Activated CD8-positive, alpha-beta T cell treated with anti-CD3 and anti-CD28 coated beads, Interleukin-2, amount 10 ng/mL, durations not matched to agents 7 days and 5 days (primary cell): Measurements from ENCODE around the gene STIM2. TPM values are rescaled to one million over a fixed set of nuclear protein-coding genes. Genes with fewer than 3 reads are reported as not detected.

Experiments used
- ATAC-seq: fragments of 150-1000 bp; cut with Tn5 transposase; one replicate; pipeline ENCODE4 v1.10.0; 2021; ENCODE audit warnings: moderate library complexity
- CTCF ChIA-PET: fragments of 350-600 bp; sonication (Branson Sonifier 250); formaldehyde crosslinking; loops from one replicate; lab custom pipeline; 2021; ENCODE audit warnings: antibody characterized with exemption; lab: Charles Lee
- POLR2A ChIA-PET: fragments of 350-600 bp; sonication (Branson Sonifier 250); formaldehyde crosslinking; loops from one replicate; lab custom pipeline; 2021; ENCODE audit warnings: antibody characterized with exemption; lab: Charles Lee
- DNase-seq: peaks from one replicate; pipeline ENCODE4 v3.0.0-alpha.2; 2020
- H3K27ac Mint-ChIP-seq: one replicate; pipeline ENCODE4 v1.8.0; 2021; ENCODE audit warnings: mild to moderate bottlenecking, mixed read lengths
- H3K27me3 Mint-ChIP-seq: one replicate; pipeline ENCODE4 v1.8.0; 2021; ENCODE audit warnings: low read depth, mixed read lengths
- H3K36me3 Mint-ChIP-seq: one replicate; pipeline ENCODE4 v1.8.0; 2021; ENCODE audit warnings: low read depth, mixed read lengths
- H3K4me1 Mint-ChIP-seq: one replicate; pipeline ENCODE4 v1.8.0; 2021; ENCODE audit warnings: low read depth, mixed read lengths
- H3K4me3 Mint-ChIP-seq: one replicate; pipeline ENCODE4 v1.8.0; 2021; ENCODE audit warnings: mild to moderate bottlenecking, mixed read lengths
- H3K9me3 Mint-ChIP-seq: one replicate; pipeline ENCODE4 v1.8.0; 2022; ENCODE audit warnings: mixed read lengths; ENCODE audit not compliant: insufficient read depth
- total RNA-seq, 2 experiments: library from RNA; stranded (reverse); gene quantifications; one replicate each; pipeline ENCODE4 v1.2.3, GENCODE V29; 2021

STIM2 gene
- total RNA-seq, 2 experiments from 2014 or later: 52.3 to 53.3 TPM

GRCh38 chr4:26859762-26860156 is 882 bp upstream of the STIM2 start:
- DNase-seq (no peak), ATAC-seq (no peak)
- ChIA-PET CTCF (interaction anchor here (1.0 to 3.9 kb wide), 11 partner anchors 14 to 276 kb away, joined by 3 to 39 read pairs (median 5); partner anchors contain the start of gene TBC1D19), POLR2A (interaction anchor here (1.0 to 3.7 kb wide), 10 partner anchors 15 to 276 kb away, joined by 3 to 125 read pairs (median 11); partner anchors contain the start of gene TBC1D19)
- peak overlapping the region; percentile 95 for H3K27ac Mint-ChIP-seq
- H3K27me3 Mint-ChIP-seq: no peaks in the 10 kb centered on the region
- H3K9me3 Mint-ChIP-seq: no peaks in the 10 kb centered on the region
- H3K4me3 Mint-ChIP-seq: peak overlapping the region; percentile 86
- peaks cover 46% of the 10 kb centered on the region for H3K4me1 Mint-ChIP-seq
- peaks cover 4% of the 10 kb centered on the region for H3K36me3 Mint-ChIP-seq

- no peaks in the 10 kb centered on the region for H3K9me3 Mint-ChIP-seq
- DNase-seq (peak; percentile 65), ATAC-seq (peak; percentile 19)
- CTCF ChIA-PET: interaction anchor here (0.9 to 3.9 kb wide), 11 partner anchors 12 to 277 kb away, joined by 3 to 39 read pairs (median 6); partner anchors contain the start of gene TBC1D19
- H3K4me1 Mint-ChIP-seq: peaks cover 55% of the 10 kb centered on the region
- H3K4me3 Mint-ChIP-seq: peak overlapping the region; percentile 86
- POLR2A ChIA-PET: interaction anchor here (0.6 to 3.7 kb wide), 20 partner anchors 9 to 1529 kb away, joined by 3 to 125 read pairs (median 4); partner anchors contain the start of gene TBC1D19
- H3K27ac Mint-ChIP-seq: peak overlapping the region; percentile 95
- H3K27me3 Mint-ChIP-seq: no peaks in the 10 kb centered on the region
- peaks cover 7% of the 10 kb centered on the region for H3K36me3 Mint-ChIP-seq
These were observed 337 bp downstream of the STIM2 start for GRCh38 chr4:26860922-26861433.

GRCh38 chr4:26861434-26862186 is 969 bp downstream of the STIM2 start:
- peak overlapping the region; percentile 92 for H3K27ac Mint-ChIP-seq
- ChIA-PET CTCF (interaction anchor here (0.9 to 3.9 kb wide), 8 partner anchors 12 to 149 kb away, joined by 4 to 39 read pairs (median 7); no protein-coding TSS in a partner anchor), POLR2A (interaction anchor here (0.6 to 3.7 kb wide), 18 partner anchors 9 to 1530 kb away, joined by 3 to 125 read pairs (median 4); partner anchors contain the start of gene TBC1D19)
- peaks cover 59% of the 10 kb centered on the region for H3K4me1 Mint-ChIP-seq
- H3K4me3 Mint-ChIP-seq: peak overlapping the region; percentile 86
- no peaks in the 10 kb centered on the region for H3K27me3 Mint-ChIP-seq
- peak; percentile 41 for ATAC-seq
- H3K36me3 Mint-ChIP-seq: peaks cover 10% of the 10 kb centered on the region
- peak; percentile 85 for DNase-seq
- H3K9me3 Mint-ChIP-seq: no peaks in the 10 kb centered on the region

- ChIA-PET CTCF (interaction anchor here (0.9 to 3.9 kb wide), 7 partner anchors 11 to 148 kb away, joined by 4 to 39 read pairs (median 6); no protein-coding TSS in a partner anchor), POLR2A (interaction anchor here (0.6 to 3.7 kb wide), 7 partner anchors 9 to 279 kb away, joined by 3 to 125 read pairs (median 9); partner anchors contain the start of gene TBC1D19)
- no peaks in the 10 kb centered on the region for H3K9me3 Mint-ChIP-seq
- H3K36me3 Mint-ChIP-seq: peaks cover 12% of the 10 kb centered on the region
- H3K27ac Mint-ChIP-seq: peak overlapping the region; percentile 54
- ATAC-seq (no peak), DNase-seq (no peak)
- peak overlapping the region; percentile 86 for H3K4me3 Mint-ChIP-seq
- H3K4me1 Mint-ChIP-seq: peaks cover 59% of the 10 kb centered on the region
- no peaks in the 10 kb centered on the region for H3K27me3 Mint-ChIP-seq
These were observed 1.8 kb downstream of the STIM2 start for GRCh38 chr4:26862381-26862915.

DNA sequence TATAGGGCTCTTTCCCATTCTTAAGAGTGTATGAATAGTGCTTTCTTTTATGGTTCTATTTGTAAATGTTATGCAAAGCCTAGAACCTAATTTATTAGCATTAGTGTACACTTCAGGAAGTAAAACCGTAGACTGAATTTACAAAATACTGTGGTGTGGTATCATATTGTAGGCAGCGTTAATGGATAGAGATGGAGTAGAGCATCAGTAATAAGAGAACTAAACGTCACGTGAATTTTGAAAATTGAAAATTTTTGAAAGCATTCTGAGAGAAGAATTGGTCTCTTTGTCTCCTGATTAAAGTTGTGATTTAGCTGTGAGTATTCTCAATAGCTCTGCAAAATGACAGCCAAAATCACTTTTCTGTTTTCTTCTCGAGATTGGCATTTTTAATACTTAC is 2.9 kb downstream of the STIM2 start:
- CTCF ChIA-PET: interaction anchor here (1.6 kb wide), 1 partner anchor 22 kb away, joined by 5 read pairs; no protein-coding TSS in a partner anchor

GRCh38 chr4:26864899-26865298 is 4.3 kb downstream of the STIM2 start:
- ChIA-PET POLR2A (interaction anchor here (1.0 to 1.2 kb wide), 2 partner anchors 9 to 20 kb away, joined by 3 read pairs; no protein-coding TSS in a partner anchor), CTCF (interaction anchor here (1.6 kb wide), 1 partner anchor 21 kb away, joined by 5 read pairs; no protein-coding TSS in a partner anchor)
- no peak overlapping the region for H3K4me3 Mint-ChIP-seq
- H3K27ac Mint-ChIP-seq: no peak overlapping the region
- no peak for DNase-seq
- ATAC-seq: no peak
- no peaks in the 10 kb centered on the region for H3K27me3 Mint-ChIP-seq
- H3K4me1 Mint-ChIP-seq: peaks cover 57% of the 10 kb centered on the region
- H3K36me3 Mint-ChIP-seq: peaks cover 17% of the 10 kb centered on the region
- no peaks in the 10 kb centered on the region for H3K9me3 Mint-ChIP-seq

More for the DNA sequence above, 2.9 kb downstream of the STIM2 start:
- no peak for ATAC-seq
- no peak for DNase-seq
- Mint-ChIP-seq H3K27ac (no peak overlapping the region), H3K9me3 (no peaks in the 10 kb centered on the region), H3K4me3 (peak overlapping the region; percentile 39), H3K27me3 (no peaks in the 10 kb centered on the region), H3K36me3 (peaks cover 12% of the 10 kb centered on the region), H3K4me1 (peaks cover 64% of the 10 kb centered on the region)
- POLR2A ChIA-PET: interaction anchor here (0.6 to 1.0 kb wide), 2 partner anchors 23 to 280 kb away, joined by 3 to 4 read pairs; partner anchors contain the start of gene TBC1D19

- peaks cover 64% of the 10 kb centered on the region for H3K4me1 Mint-ChIP-seq
- no peaks in the 10 kb centered on the region for H3K27me3 Mint-ChIP-seq
- no peak overlapping the region for H3K4me3 Mint-ChIP-seq
- peaks cover 25% of the 10 kb centered on the region for H3K36me3 Mint-ChIP-seq
- POLR2A ChIA-PET: interaction anchor here (0.5 to 1.4 kb wide), 4 partner anchors 18 to 109 kb away, joined by 3 to 4 read pairs (median 3); no protein-coding TSS in a partner anchor
- no peak overlapping the region for H3K27ac Mint-ChIP-seq
- CTCF ChIA-PET: interaction anchor here (1.1 to 2.1 kb wide), 4 partner anchors 13 to 135 kb away, joined by 3 to 7 read pairs (median 4); no protein-coding TSS in a partner anchor
- no peak for DNase-seq
- H3K9me3 Mint-ChIP-seq: no peaks in the 10 kb centered on the region
- no peak for ATAC-seq
These were observed 5.6 kb downstream of the STIM2 start for GRCh38 chr4:26866203-26866602.

DNA sequence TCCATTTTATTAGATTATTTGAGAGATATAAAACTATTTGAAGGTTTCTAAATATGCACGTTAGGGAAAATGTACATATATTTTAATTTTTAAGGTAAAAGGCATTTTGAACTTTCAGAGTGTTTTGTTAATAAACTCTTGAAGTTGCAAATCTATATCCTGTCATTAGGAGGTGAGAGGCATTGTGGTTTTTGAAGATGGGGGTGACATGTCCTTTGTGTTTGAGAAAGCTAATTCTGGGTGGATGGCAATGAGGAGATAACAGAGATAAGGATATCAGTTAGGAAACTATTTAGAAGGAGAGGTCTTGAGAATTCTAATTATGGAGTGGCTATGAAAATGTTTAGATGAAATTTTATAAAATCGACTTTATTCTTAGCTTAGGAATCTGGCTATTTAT is 6.1 kb downstream of the STIM2 start:
- H3K27me3 Mint-ChIP-seq: no peaks in the 10 kb centered on the region
- no peak overlapping the region for H3K27ac Mint-ChIP-seq
- peak overlapping the region; percentile 4 for H3K4me3 Mint-ChIP-seq
- H3K36me3 Mint-ChIP-seq: peaks cover 30% of the 10 kb centered on the region
- POLR2A ChIA-PET: interaction anchor here (1.4 kb wide), 1 partner anchor 25 kb away, joined by 4 read pairs; no protein-coding TSS in a partner anchor
- no peak for DNase-seq
- CTCF ChIA-PET: interaction anchor here (0.7 to 2.1 kb wide), 9 partner anchors 9 to 568 kb away, joined by 3 to 7 read pairs (median 3); no protein-coding TSS in a partner anchor
- no peak for ATAC-seq
- H3K9me3 Mint-ChIP-seq: no peaks in the 10 kb centered on the region
- H3K4me1 Mint-ChIP-seq: peaks cover 70% of the 10 kb centered on the region

- Mint-ChIP-seq H3K27me3 (no peaks in the 10 kb centered on the region), H3K4me1 (peaks cover 75% of the 10 kb centered on the region), H3K27ac (peak overlapping the region; percentile 16), H3K9me3 (no peaks in the 10 kb centered on the region), H3K4me3 (peak overlapping the region; percentile 23), H3K36me3 (peaks cover 35% of the 10 kb centered on the region)
- peak; percentile 16 for ATAC-seq
- DNase-seq: no peak
- ChIA-PET POLR2A (interaction anchor here (0.8 to 1.4 kb wide), 3 partner anchors 12 to 19 kb away, joined by 3 to 6 read pairs (median 3); no protein-coding TSS in a partner anchor), CTCF (interaction anchor here (0.6 to 2.1 kb wide), 3 partner anchors 18 to 142 kb away, joined by 3 to 7 read pairs (median 3); no protein-coding TSS in a partner anchor)
These were observed 7.5 kb downstream of the STIM2 start for GRCh38 chr4:26867914-26868684.

- CTCF ChIA-PET: no interaction called here
- no peak for ATAC-seq
- no peak overlapping the region for H3K27ac Mint-ChIP-seq
These were observed 10.1 kb downstream of the STIM2 start for GRCh38 chr4:26870576-26871262.

More at GRCh38 chr4:26870576-26871262, 10.1 kb downstream of the STIM2 start:
- Mint-ChIP-seq H3K4me1 (peaks cover 71% of the 10 kb centered on the region), H3K4me3 (no peak overlapping the region), H3K36me3 (peaks cover 31% of the 10 kb centered on the region), H3K27me3 (no peaks in the 10 kb centered on the region), H3K9me3 (no peaks in the 10 kb centered on the region)
- no peak for DNase-seq
- POLR2A ChIA-PET: no interaction called here
